MM.1S (cell line): ENCODE measurements around the gene IQSEC1.

Source experiments
- DNase-seq: peaks from one replicate; pipeline ENCODE4 v3.0.0-alpha.2; 2015
- H2AFZ ChIP-seq: fragments of 300-600 bp; sonication (generic); 2 replicates; pipeline ENCODE4 v1.6.0; 2016; ENCODE audit warnings: antibody characterized with exemption, low read length
- H3F3A ChIP-seq: fragments of 300-600 bp; sonication (generic); 2 replicates; pipeline ENCODE4 v1.6.1; 2016; ENCODE audit warnings: mild to moderate bottlenecking, antibody characterized with exemption, low read length, moderate library complexity, mixed read lengths; ENCODE audit not compliant: insufficient read depth
- H3K27ac ChIP-seq: fragments of 300-600 bp; sonication (generic); 2 replicates; pipeline ENCODE4 v1.5.1; 2016; ENCODE audit warnings: mild to moderate bottlenecking, low read length
- H3K27me3 ChIP-seq: fragments of 300-600 bp; sonication (generic); replicated peaks from 2 replicates; pipeline ENCODE4 v1.6.0; 2016; ENCODE audit warnings: low read length; ENCODE audit not compliant: insufficient read depth
- H3K36me3 ChIP-seq: fragments of 300-600 bp; sonication (generic); replicated peaks from 2 replicates; pipeline ENCODE4 v1.6.1; 2016; ENCODE audit warnings: mild to moderate bottlenecking, low read length, mixed read lengths; ENCODE audit not compliant: insufficient read depth
- H3K4me1 ChIP-seq: fragments of 300-600 bp; sonication (generic); 2 replicates; pipeline ENCODE4 v1.6.1; 2016; ENCODE audit warnings: low read length, mixed read lengths
- H3K4me2 ChIP-seq: fragments of 300-600 bp; sonication (generic); 2 replicates; pipeline ENCODE4 v1.6.0; 2016; ENCODE audit warnings: low read depth, low read length
- H3K4me3 ChIP-seq: fragments of 300-600 bp; sonication (generic); 2 replicates; pipeline ENCODE4 v1.5.1; 2016; ENCODE audit warnings: low read length, mixed read lengths
- H3K79me2 ChIP-seq: fragments of 300-600 bp; sonication (generic); 2 replicates; pipeline ENCODE4 v1.6.1; 2016; ENCODE audit warnings: mixed run types, low read length, mixed read lengths
- H3K9ac ChIP-seq: fragments of 300-600 bp; sonication (generic); 2 replicates; pipeline ENCODE4 v1.6.1; 2016; ENCODE audit warnings: low read length, mixed read lengths
- H3K9me2 ChIP-seq: fragments of 300-600 bp; sonication (generic); replicated peaks from 2 replicates; pipeline ENCODE4 v1.6.1; 2016; ENCODE audit warnings: mild to moderate bottlenecking, low read length, mixed read lengths; ENCODE audit not compliant: insufficient read depth
- H3K9me3 ChIP-seq: fragments of 300-600 bp; sonication (generic); replicated peaks from 2 replicates; pipeline ENCODE4 v1.6.1; 2016; ENCODE audit warnings: mild to moderate bottlenecking, low read length, mixed read lengths; ENCODE audit not compliant: insufficient read depth
- H4K20me1 ChIP-seq: fragments of 300-600 bp; sonication (generic); 2 replicates; pipeline ENCODE4 v1.6.1; 2016; ENCODE audit warnings: mild to moderate bottlenecking, low read length, moderate library complexity, mixed read lengths; ENCODE audit not compliant: insufficient read depth
- CTCF ChIP-seq: fragments of 300-600 bp; sonication (generic); IDR thresholded peaks from 2 replicates; pipeline ENCODE4 v1.5.1; 2016; ENCODE audit warnings: antibody characterized with exemption, low read length, mixed read lengths
- EZH2 ChIP-seq: fragments of 300-600 bp; sonication (generic); optimal IDR thresholded peaks from 2 replicates; pipeline ENCODE3; 2017; ENCODE audit warnings: low read depth, mild to moderate bottlenecking, antibody characterized with exemption, low read length, mixed read lengths
- EZH2phosphoT487 ChIP-seq: fragments of 300-600 bp; sonication (generic); IDR thresholded peaks from 2 replicates; pipeline ENCODE4 v1.6.1; 2018; ENCODE audit warnings: antibody characterized with exemption, low read length

Gene IQSEC1

GRCh38 chr3:13104511-13104910 is 31.3 kb upstream of the IQSEC1 start:
- H3K4me2 ChIP-seq, result no peak overlapping the region
- H3K4me3 ChIP-seq, result no peak overlapping the region
- no peak overlapping the region for H3K27ac ChIP-seq
- no peak for DNase-seq
- H3K4me1 ChIP-seq, result no peaks in the 10 kb centered on the region
- H3K36me3 ChIP-seq, result no peaks in the 10 kb centered on the region
- H3K79me2 ChIP-seq, result no peaks in the 10 kb centered on the region
- H3K9ac ChIP-seq, result no peak overlapping the region
- H3K9me2 ChIP-seq, result no peaks in the 10 kb centered on the region
- H2AFZ ChIP-seq, result no peak overlapping the region
- no peaks in the 10 kb centered on the region for H3F3A ChIP-seq
- H3K27me3 ChIP-seq, result no peaks in the 10 kb centered on the region
- no peak for TF ChIP-seq EZH2phosphoT487
- no peak for TF ChIP-seq EZH2
- TF ChIP-seq CTCF, result no peak
- no peaks in the 10 kb centered on the region for H4K20me1 ChIP-seq
- H3K9me3 ChIP-seq, result no peaks in the 10 kb centered on the region

- H2AFZ ChIP-seq, result no peak overlapping the region
- TF ChIP-seq EZH2phosphoT487 (no peak), EZH2 (no peak), CTCF (no peak)
Observed at GRCh38 chr3:13103416-13104058, 30.3 kb upstream of the IQSEC1 start.

DNA sequence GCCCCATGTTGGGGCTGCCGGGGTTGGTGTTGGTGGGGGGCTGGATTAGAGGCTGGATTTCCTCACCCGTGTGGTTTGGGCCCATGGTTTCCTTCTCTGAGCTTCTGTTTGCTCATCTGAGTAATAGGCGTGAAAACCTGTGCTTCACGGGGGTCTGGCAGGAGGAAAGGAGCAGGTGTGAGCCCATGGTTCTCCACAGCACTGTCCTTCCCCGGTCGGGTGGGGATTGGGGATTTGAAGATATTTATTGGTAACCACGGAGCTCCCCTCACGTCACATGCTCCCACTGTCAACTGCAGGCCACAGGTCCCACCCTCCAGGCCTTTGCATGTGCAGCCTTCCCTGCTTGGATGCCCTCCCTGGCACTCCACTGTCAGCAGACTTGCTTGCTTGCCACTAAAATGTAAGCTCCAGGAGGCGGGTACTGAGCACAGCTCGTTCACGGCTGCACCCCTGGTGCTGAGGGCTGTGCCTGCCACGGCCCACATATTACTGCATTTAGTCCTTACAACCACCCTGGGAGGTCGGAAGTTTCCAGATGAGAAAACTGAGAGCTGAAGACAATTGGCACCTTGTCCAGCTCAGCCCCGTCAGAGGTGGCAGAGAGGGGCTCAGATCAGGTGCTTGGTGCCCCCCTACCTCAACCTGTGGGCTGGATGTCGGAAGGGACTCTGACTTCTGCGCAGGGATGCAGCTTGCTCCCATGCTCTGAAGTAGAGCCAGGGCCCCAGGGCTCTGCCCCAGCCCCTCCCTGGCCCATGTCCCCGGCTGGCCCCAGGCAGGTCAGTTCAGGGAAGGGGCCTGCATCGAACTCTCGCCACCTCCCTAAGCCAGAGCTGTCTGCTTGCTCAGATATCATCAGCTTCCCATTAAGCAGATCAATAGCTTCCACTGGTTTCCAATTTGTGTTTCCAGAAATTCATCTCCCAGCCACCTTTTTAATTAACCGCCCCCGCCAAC is 29.4 kb upstream of the IQSEC1 start:
- Histone ChIP-seq H3F3A (no peaks in the 10 kb centered on the region), H2AFZ (no peak overlapping the region), H4K20me1 (no peaks in the 10 kb centered on the region), H3K4me2 (no peak overlapping the region), H3K9me2 (no peaks in the 10 kb centered on the region), H3K27me3 (no peaks in the 10 kb centered on the region), H3K9ac (no peak overlapping the region), H3K4me1 (0 out of 2 replicates have a peak, but pooled peaks cover 4% of the 10 kb centered on the region), H3K4me3 (no peak overlapping the region), H3K79me2 (no peaks in the 10 kb centered on the region), H3K27ac (no peak overlapping the region), H3K9me3 (no peaks in the 10 kb centered on the region), H3K36me3 (no peaks in the 10 kb centered on the region)
- no peak for DNase-seq
- no peak for TF ChIP-seq EZH2
- TF ChIP-seq CTCF, result no peak
- TF ChIP-seq EZH2phosphoT487, result no peak

More at GRCh38 chr3:13103416-13104058, 30.3 kb upstream of the IQSEC1 start:
- Histone ChIP-seq H3K79me2 (no peaks in the 10 kb centered on the region), H3K9me2 (no peaks in the 10 kb centered on the region), H3K36me3 (no peaks in the 10 kb centered on the region), H3K4me2 (no peak overlapping the region), H3K4me3 (no peak overlapping the region), H3K9ac (no peak overlapping the region), H3K27ac (no peak overlapping the region), H4K20me1 (no peaks in the 10 kb centered on the region), H3K4me1 (0 out of 2 replicates have a peak, but pooled peaks cover 3% of the 10 kb centered on the region), H3F3A (no peaks in the 10 kb centered on the region), H3K9me3 (no peaks in the 10 kb centered on the region), H3K27me3 (no peaks in the 10 kb centered on the region)
- DNase-seq, result no peak
